Tibial nerve (tissue), 4 donors: Measurements from ENCODE around the gene PCDHGA6. TPM values are rescaled to one million over a fixed set of nuclear protein-coding genes. Genes with fewer than 3 reads are reported as not detected.
"Not testable (repeated sequence)": the region's sequence is repeated elsewhere in the genome, so short reads cannot be mapped to it uniquely, and the experiment has no call there.

ENCODE experiments used
- DNase-seq, 2 donors: peaks; one replicate each; pipeline ENCODE4 v3.0.0-alpha.2; 2019; ENCODE audit warnings: low spot score in 2 of 2
- H3K27ac ChIP-seq, 4 donors: fragments of 200-600 bp; sonication (generic) in 3 of 4; one replicate each; pipeline ENCODE4 v1.5.1; 2017 to 2019; ENCODE audit warnings: mild to moderate bottlenecking in 1 of 4
- H3K27me3 ChIP-seq, 2 donors: fragments of 200-600 bp; sonication (generic) in 1 of 2; one replicate each; pipeline versions ENCODE4 v1.5.1 to v1.6.0; 2017 to 2019
- H3K36me3 ChIP-seq, 3 donors: fragments of 200-600 bp; sonication (generic); one replicate each; pipeline ENCODE4 v1.5.1; 2018 to 2019
- H3K4me1 ChIP-seq, 4 donors: fragments of 200-600 bp; sonication (generic) in 3 of 4; one replicate each; pipeline ENCODE4 v1.5.1; 2017 to 2019
- H3K4me3 ChIP-seq, 4 donors: fragments of 200-600 bp; sonication (generic) in 3 of 4; one replicate each; pipeline ENCODE4 v1.5.1; 2017 to 2019; ENCODE audit warnings: mild to moderate bottlenecking in 1 of 4, moderate library complexity in 1 of 4
- H3K9me3 ChIP-seq, 4 donors: fragments of 200-600 bp; sonication (generic) in 3 of 4; one replicate each; pipeline ENCODE4 v1.5.1; 2017 to 2019
- CTCF ChIP-seq, 5 experiments: fragments of 200-600 bp in 3 of 5; fragments of 450-650 bp in 2 of 5; sonication (generic) in 3 of 5; IDR thresholded peaks; one replicate each; pipeline ENCODE4 v1.5.1; 2016 to 2019; ENCODE audit warnings: antibody characterized with exemption in 5 of 5, mild to moderate bottlenecking in 3 of 5, moderate library complexity in 2 of 5
- EP300 ChIP-seq, 2 donors: sonication (generic); formaldehyde crosslinking; IDR thresholded peaks; one replicate each; pipeline ENCODE4 v1.6.1; 2017; ENCODE audit warnings: antibody characterized with exemption in 2 of 2, mild to moderate bottlenecking in 1 of 2
- POLR2A ChIP-seq, 2 donors: fragments of 450-650 bp; IDR thresholded peaks; one replicate each; pipeline ENCODE4 v1.6.1; 2017; ENCODE audit warnings: antibody characterized with exemption in 2 of 2, mild to moderate bottlenecking in 2 of 2, moderate library complexity in 2 of 2
- WGBS, 2 donors: methylation state at CpG; one replicate each; pipeline ENCODE4 v1.1.5; 2018; 5-methylcytosine and 5-hydroxymethylcytosine counted together
- total RNA-seq, 4 donors: library from RNA; depleted of rRNA; stranded (reverse); fragments of >200 nt; gene quantifications; one replicate each; pipeline ENCODE4 v1.1.0, GENCODE V29; 2016

The PCDHGA6 gene
- total RNA-seq, 4 donors from 2014 or later = 7.4 to 12.3 (median 10.1) TPM

GRCh38 chr5:141403387-141403786, 29.7 kb downstream of the PCDHGA6 start:
- WGBS, 2 donors = 35 to 39% methylated on average over 22 of the region's 22 CpGs
- peak overlapping the region in 1 of 4 donors; percentile 34 for H3K4me3 ChIP-seq
- TF ChIP-seq POLR2A (IDR thresholded peaks at IDR 0.05) = no peak
- TF ChIP-seq EP300 (IDR thresholded peaks at IDR 0.05) = no peak
- TF ChIP-seq CTCF (IDR thresholded peaks at IDR 0.05) = no peak
- peaks cover 0 to 97% (median 52%) of the 10 kb centered on the region in 4 donors for H3K9me3 ChIP-seq
- H3K27ac ChIP-seq = no peak overlapping the region
- no peaks in the 10 kb centered on the region for H3K4me1 ChIP-seq
- H3K27me3 ChIP-seq = no peaks in the 10 kb centered on the region
- peaks cover 0 to 22% (median 0%) of the 10 kb centered on the region in 3 donors for H3K36me3 ChIP-seq
- DNase-seq = no peak

GRCh38 chr5:141407790-141408505, 34.3 kb downstream of the PCDHGA6 start, which contains the start of gene PCDHGB6:
Gene PCDHGB6, plus strand, starts transcription at chr5:141408021. Its CDS starts 182 bp downstream, at chr5:141408203.
- not testable (repeated sequence) for H3K27me3 ChIP-seq, DNase-seq, H3K27ac ChIP-seq, H3K4me1 ChIP-seq
- 13% methylated on average over 37 to 41 of the region's 51 CpGs for WGBS, 2 donors
- Histone ChIP-seq H3K9me3 (peaks cover 3 to 99% (median 46%) of the 10 kb centered on the region in 4 donors), H3K36me3 (peaks cover 0 to 42% (median 0%) of the 10 kb centered on the region in 3 donors), H3K4me3 (peak within 1 kb of the TSS in 3 of 4 donors; percentile 7 to 42 (median 16))
- peak; percentile 9 to 53 (median 41) for TF ChIP-seq CTCF (IDR thresholded peaks at IDR 0.05)

GRCh38 chr5:141409598-141410306, 36.1 kb downstream of the PCDHGA6 start:
- WGBS, 2 donors = 28% methylated on average over 20 to 48 of the region's 64 CpGs
- DNase-seq = no peak
- Histone ChIP-seq H3K4me1 (peaks cover 0 to 4% (median 0%) of the 10 kb centered on the region in 4 donors), H3K4me3 (no peak overlapping the region), H3K9me3 (peaks cover 5 to 99% (median 48%) of the 10 kb centered on the region in 4 donors), H3K27me3 (no peaks in the 10 kb centered on the region), H3K36me3 (peaks cover 0 to 40% (median 0%) of the 10 kb centered on the region in 3 donors), H3K27ac (no peak overlapping the region)
- TF ChIP-seq CTCF (IDR thresholded peaks at IDR 0.05) = no peak
- no peak for TF ChIP-seq EP300 (IDR thresholded peaks at IDR 0.05)
- TF ChIP-seq POLR2A (IDR thresholded peaks at IDR 0.05) = no peak

- H3K27me3 ChIP-seq = no peaks in the 10 kb centered on the region
- 61 to 73% methylated on average over 3 of the region's 3 CpGs for WGBS, 2 donors
Observed at GRCh38 chr5:141411575-141411974, 37.9 kb downstream of the PCDHGA6 start.

More at GRCh38 chr5:141411575-141411974, 37.9 kb downstream of the PCDHGA6 start:
- no peak for DNase-seq
- Histone ChIP-seq H3K27ac (no peak overlapping the region), H3K36me3 (peaks cover 0 to 34% (median 0%) of the 10 kb centered on the region in 3 donors), H3K4me1 (peaks cover 0 to 4% (median 0%) of the 10 kb centered on the region in 4 donors), H3K4me3 (no peak overlapping the region), H3K9me3 (peaks cover 5 to 99% (median 45%) of the 10 kb centered on the region in 4 donors)
- TF ChIP-seq CTCF (IDR thresholded peaks at IDR 0.05) = no peak
- TF ChIP-seq POLR2A (IDR thresholded peaks at IDR 0.05) = no peak
- TF ChIP-seq EP300 (IDR thresholded peaks at IDR 0.05) = no peak
